Measurements from ENCODE around the gene IGDCC3. TPM values are rescaled to one million over a fixed set of nuclear protein-coding genes. Genes with fewer than 3 reads are reported as not detected.

Gene IGDCC3
- total RNA-seq, 4 donors from 2014 or later: not detected

- H3K27me3 ChIP-seq: no peaks in the 10 kb centered on the region
- no peak overlapping the region for H3K27ac ChIP-seq
- H3K36me3 ChIP-seq: no peaks in the 10 kb centered on the region
- no peak for TF ChIP-seq CTCF (IDR thresholded peaks at IDR 0.05)
- TF ChIP-seq POLR2A (IDR thresholded peaks at IDR 0.05): no peak
- TF ChIP-seq EP300 (IDR thresholded peaks at IDR 0.05): no peak
- no peak overlapping the region for H3K4me3 ChIP-seq
- no peak for DNase-seq (ENCODE audit: low spot score in 2 of 2)
- 87 to 95% methylated on average over 16 to 22 of the region's 22 CpGs for WGBS, 2 donors
- no peaks in the 10 kb centered on the region for H3K4me1 ChIP-seq
- H3K9me3 ChIP-seq: no peaks in the 10 kb centered on the region
These were observed 46.7 kb downstream of the IGDCC3 start for GRCh38 chr15:65330934-65331645.

GRCh38 chr15:65329984-65330735 lies 47.6 kb downstream of the IGDCC3 start:
- H3K9me3 ChIP-seq: no peaks in the 10 kb centered on the region
- no peaks in the 10 kb centered on the region for H3K36me3 ChIP-seq
- no peaks in the 10 kb centered on the region for H3K27me3 ChIP-seq
- H3K27ac ChIP-seq: no peak overlapping the region
- WGBS, 2 donors: 79 to 87% methylated on average over 18 of the region's 18 CpGs
- no peaks in the 10 kb centered on the region for H3K4me1 ChIP-seq
- no peak for TF ChIP-seq EP300 (IDR thresholded peaks at IDR 0.05)
- TF ChIP-seq CTCF (IDR thresholded peaks at IDR 0.05): no peak
- no peak for TF ChIP-seq POLR2A (IDR thresholded peaks at IDR 0.05)
- no peak for DNase-seq (ENCODE audit: low spot score in 2 of 2)
- no peak overlapping the region for H3K4me3 ChIP-seq

- TF ChIP-seq CTCF (IDR thresholded peaks at IDR 0.05) (no peak), EP300 (IDR thresholded peaks at IDR 0.05) (no peak), POLR2A (IDR thresholded peaks at IDR 0.05) (no peak)
- no peaks in the 10 kb centered on the region for H3K4me1 ChIP-seq
- no peak overlapping the region for H3K27ac ChIP-seq
- H3K4me3 ChIP-seq: no peak overlapping the region
- H3K9me3 ChIP-seq: no peaks in the 10 kb centered on the region
- H3K27me3 ChIP-seq: no peaks in the 10 kb centered on the region
- 92 to 95% methylated on average over 16 to 21 of the region's 21 CpGs for WGBS, 2 donors
- H3K36me3 ChIP-seq: no peaks in the 10 kb centered on the region
- no peak for DNase-seq (ENCODE audit: low spot score in 2 of 2)
These were observed 48.4 kb downstream of the IGDCC3 start for GRCh38 chr15:65329288-65329983.

DNA sequence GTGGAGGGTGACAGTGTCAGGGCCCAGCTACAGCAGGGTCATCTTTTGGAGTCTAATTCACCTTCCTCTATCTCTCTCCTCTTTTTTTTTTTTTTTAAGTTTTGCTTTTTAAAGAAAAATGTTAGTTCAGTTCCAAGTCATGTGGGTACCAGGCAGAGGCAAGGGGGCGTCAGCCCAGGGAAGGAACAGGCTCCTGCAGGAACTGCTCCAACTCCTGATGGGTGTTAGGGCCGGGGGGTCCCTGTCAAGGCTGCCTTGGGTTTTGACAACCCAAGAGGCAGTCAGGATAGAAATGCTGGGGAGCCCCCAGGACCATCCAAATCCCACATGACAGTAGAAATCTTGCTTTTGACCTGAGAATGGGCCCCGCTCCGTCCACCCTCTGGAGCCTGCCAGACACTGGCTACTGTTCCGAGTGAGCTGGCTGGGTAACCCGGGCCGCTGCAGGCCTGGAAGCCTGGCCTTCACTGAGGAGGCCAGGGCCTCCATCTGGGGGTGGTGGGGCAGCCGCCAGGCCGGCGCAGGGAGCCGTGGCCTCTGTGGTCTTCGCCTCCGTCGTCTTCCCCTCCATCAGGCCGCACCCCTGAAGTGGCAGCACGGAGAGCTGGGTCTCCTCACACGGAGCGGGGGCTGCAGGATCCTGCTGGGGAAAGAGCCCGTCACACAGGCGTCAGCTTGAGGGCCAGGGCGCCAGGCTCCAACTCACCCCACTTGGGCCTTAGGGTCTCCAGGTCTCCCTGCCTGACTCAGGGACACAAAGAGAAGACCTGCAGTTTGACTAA lies 49.1 kb downstream of the IGDCC3 start:
- no peak for TF ChIP-seq EP300 (IDR thresholded peaks at IDR 0.05)
- no peak for TF ChIP-seq CTCF (IDR thresholded peaks at IDR 0.05)
- no peak for TF ChIP-seq POLR2A (IDR thresholded peaks at IDR 0.05)

More for the DNA sequence above, 49.1 kb downstream of the IGDCC3 start:
- Histone ChIP-seq H3K27me3 (no peaks in the 10 kb centered on the region), H3K4me1 (no peaks in the 10 kb centered on the region), H3K9me3 (no peaks in the 10 kb centered on the region), H3K4me3 (no peak overlapping the region), H3K36me3 (no peaks in the 10 kb centered on the region), H3K27ac (no peak overlapping the region)
- no peak for DNase-seq (ENCODE audit: low spot score in 2 of 2)
- 87% methylated on average over 17 to 20 of the region's 21 CpGs for whole genome bisulfite sequencing, 2 donors

Measured in tibial nerve (tissue), 4 donors.